ENCODE measurements around the gene OOSP3. TPM values are rescaled to one million over a fixed set of nuclear protein-coding genes. Genes with fewer than 3 reads are reported as not detected.

OOSP3 gene
- total RNA-seq, 2 donors from 2014 or later, result not detected

- peak overlapping the region; percentile 90 for H3K27ac Mint-ChIP-seq
- DNase-seq (peak; percentile 8 to 10), ATAC-seq (replicated peaks in 1 of 2) (peak; percentile 89 to 92)
Observed at GRCh38 chr11:59857439-59858434, 20.8 kb upstream of the OOSP3 start.

DNA sequence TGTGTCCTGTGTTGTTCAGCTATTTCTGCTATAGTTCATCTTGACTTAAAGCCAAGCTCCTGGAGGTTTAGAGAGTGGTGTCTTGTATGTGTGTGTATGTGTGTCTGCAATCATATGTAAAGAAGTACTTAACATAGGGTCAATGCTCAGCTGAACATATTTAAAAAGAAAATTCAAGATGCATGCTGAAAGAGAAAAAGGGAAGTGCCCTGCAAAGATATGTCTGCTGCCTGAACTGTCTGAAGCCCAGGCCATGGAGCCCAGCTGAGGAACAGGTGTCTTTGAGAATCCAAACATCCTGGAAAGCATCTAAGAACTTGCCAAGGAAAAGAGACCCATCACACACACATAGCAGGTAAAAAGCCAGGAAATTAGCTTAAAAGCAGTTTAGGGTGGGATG lies 18.9 kb upstream of the OOSP3 start:
- H3K9me3 Mint-ChIP-seq, result no peaks in the 10 kb centered on the region
- peak overlapping the region; percentile 56 for H3K27ac Mint-ChIP-seq
- H3K27me3 Mint-ChIP-seq (ENCODE audit: low read depth), result peaks cover 11% of the 10 kb centered on the region
- no peaks in the 10 kb centered on the region for H3K36me3 Mint-ChIP-seq (ENCODE audit: insufficient read depth in 2 of 2)
- H3K4me1 Mint-ChIP-seq (ENCODE audit: low read depth), result peaks cover 18% of the 10 kb centered on the region
- ATAC-seq (replicated peaks in 1 of 2), result no peak
- no peak overlapping the region for H3K4me3 Mint-ChIP-seq
- no peak for DNase-seq

More at GRCh38 chr11:59857439-59858434, 20.8 kb upstream of the OOSP3 start:
- Mint-ChIP-seq H3K36me3 (ENCODE audit: insufficient read depth in 2 of 2) (no peaks in the 10 kb centered on the region), H3K4me1 (ENCODE audit: low read depth) (peaks cover 18% of the 10 kb centered on the region), H3K27me3 (ENCODE audit: low read depth) (peaks cover 11% of the 10 kb centered on the region), H3K4me3 (peak overlapping the region; percentile 42 to 77), H3K9me3 (no peaks in the 10 kb centered on the region)

- H3K4me1 Mint-ChIP-seq (ENCODE audit: low read depth), result peaks cover 15% of the 10 kb centered on the region
- no peaks in the 10 kb centered on the region for H3K9me3 Mint-ChIP-seq
- no peak for DNase-seq
- no peak for ATAC-seq (replicated peaks in 1 of 2)
- peaks cover 16% of the 10 kb centered on the region for H3K27me3 Mint-ChIP-seq (ENCODE audit: low read depth)
- no peak overlapping the region for H3K4me3 Mint-ChIP-seq
- H3K27ac Mint-ChIP-seq, result no peak overlapping the region
- H3K36me3 Mint-ChIP-seq (ENCODE audit: insufficient read depth in 2 of 2), result no peaks in the 10 kb centered on the region
Observed at GRCh38 chr11:59862252-59862651, 16.3 kb upstream of the OOSP3 start.

DNA sequence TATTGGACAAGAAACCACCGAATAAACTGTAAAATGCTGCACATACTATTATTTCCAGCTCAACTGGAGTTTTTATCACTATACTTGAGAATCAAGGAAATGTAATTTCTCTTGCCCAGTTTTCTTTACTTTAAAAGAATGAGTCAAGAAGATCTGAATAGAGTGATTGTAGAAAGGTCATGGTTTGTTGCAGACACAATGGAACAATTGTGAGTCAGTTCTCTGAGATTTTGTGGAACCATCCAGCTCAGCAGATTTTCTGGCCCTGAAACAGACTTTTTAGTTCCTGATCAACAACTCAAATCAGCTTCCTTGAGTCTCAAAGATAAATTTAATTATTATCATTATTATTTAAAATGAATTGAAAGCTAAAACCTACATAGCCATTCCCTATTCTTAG lies 13.6 kb upstream of the OOSP3 start:
- H3K4me1 Mint-ChIP-seq (ENCODE audit: low read depth), result no peaks in the 10 kb centered on the region
- H3K9me3 Mint-ChIP-seq, result no peaks in the 10 kb centered on the region
- no peaks in the 10 kb centered on the region for H3K36me3 Mint-ChIP-seq (ENCODE audit: insufficient read depth in 2 of 2)
- no peak overlapping the region for H3K4me3 Mint-ChIP-seq
- peaks cover 14% of the 10 kb centered on the region for H3K27me3 Mint-ChIP-seq (ENCODE audit: low read depth)
- ATAC-seq (replicated peaks in 1 of 2), result peak; percentile 46 to 62
- DNase-seq, result no peak
- H3K27ac Mint-ChIP-seq, result no peak overlapping the region

- Mint-ChIP-seq H3K27me3 (ENCODE audit: low read depth) (peaks cover 17% of the 10 kb centered on the region), H3K4me1 (ENCODE audit: low read depth) (no peaks in the 10 kb centered on the region), H3K9me3 (peaks cover 0 to 2% of the 10 kb centered on the region in 2 donors), H3K36me3 (ENCODE audit: insufficient read depth in 2 of 2) (peaks cover 0 to under 1% of the 10 kb centered on the region in 2 donors), H3K27ac (no peak within 1 kb of the TSS), H3K4me3 (no peak within 1 kb of the TSS)
- DNase-seq (no peak), ATAC-seq (replicated peaks in 1 of 2) (no peak)
Observed at GRCh38 chr11:59866397-59866796, 12.2 kb upstream of the OOSP3 start, which contains the start of gene TCN1. Gene TCN1 (minus strand): TSS chr11:59866487. CDS start chr11:59866470, 17 bp downstream.

GRCh38 chr11:59866836-59867235 lies 11.7 kb upstream of the OOSP3 start:
- H3K4me1 Mint-ChIP-seq (ENCODE audit: low read depth), result no peaks in the 10 kb centered on the region
- H3K27ac Mint-ChIP-seq, result no peak overlapping the region
- DNase-seq, result no peak
- no peak overlapping the region for H3K4me3 Mint-ChIP-seq
- peaks cover 21% of the 10 kb centered on the region for H3K27me3 Mint-ChIP-seq (ENCODE audit: low read depth)
- H3K36me3 Mint-ChIP-seq (ENCODE audit: insufficient read depth in 2 of 2), result peaks cover 0 to 1% of the 10 kb centered on the region in 2 donors
- no peak for ATAC-seq (replicated peaks in 1 of 2)
- peaks cover 2% of the 10 kb centered on the region in 2 donors for H3K9me3 Mint-ChIP-seq

GRCh38 chr11:59867946-59868345 lies 10.6 kb upstream of the OOSP3 start:
- H3K4me1 Mint-ChIP-seq (ENCODE audit: low read depth), result no peaks in the 10 kb centered on the region
- ATAC-seq (replicated peaks in 1 of 2) (no peak), DNase-seq (no peak)
- H3K9me3 Mint-ChIP-seq, result peaks cover 2% of the 10 kb centered on the region in 2 donors
- peaks cover 23% of the 10 kb centered on the region for H3K27me3 Mint-ChIP-seq (ENCODE audit: low read depth)
- peaks cover 0 to 1% of the 10 kb centered on the region in 2 donors for H3K36me3 Mint-ChIP-seq (ENCODE audit: insufficient read depth in 2 of 2)
- no peak overlapping the region for H3K27ac Mint-ChIP-seq
- no peak overlapping the region for H3K4me3 Mint-ChIP-seq

GRCh38 chr11:59872076-59872475 lies 6.5 kb upstream of the OOSP3 start:
- no peak for DNase-seq
- no peak for ATAC-seq (replicated peaks in 1 of 2)
- H3K9me3 Mint-ChIP-seq, result peaks cover 2% of the 10 kb centered on the region in 2 donors
- H3K4me1 Mint-ChIP-seq (ENCODE audit: low read depth), result no peaks in the 10 kb centered on the region
- no peak overlapping the region for H3K27ac Mint-ChIP-seq
- H3K27me3 Mint-ChIP-seq (ENCODE audit: low read depth), result peaks cover 30% of the 10 kb centered on the region
- no peak overlapping the region for H3K4me3 Mint-ChIP-seq
- H3K36me3 Mint-ChIP-seq (ENCODE audit: insufficient read depth in 2 of 2), result peaks cover 0 to 1% of the 10 kb centered on the region in 2 donors

DNA sequence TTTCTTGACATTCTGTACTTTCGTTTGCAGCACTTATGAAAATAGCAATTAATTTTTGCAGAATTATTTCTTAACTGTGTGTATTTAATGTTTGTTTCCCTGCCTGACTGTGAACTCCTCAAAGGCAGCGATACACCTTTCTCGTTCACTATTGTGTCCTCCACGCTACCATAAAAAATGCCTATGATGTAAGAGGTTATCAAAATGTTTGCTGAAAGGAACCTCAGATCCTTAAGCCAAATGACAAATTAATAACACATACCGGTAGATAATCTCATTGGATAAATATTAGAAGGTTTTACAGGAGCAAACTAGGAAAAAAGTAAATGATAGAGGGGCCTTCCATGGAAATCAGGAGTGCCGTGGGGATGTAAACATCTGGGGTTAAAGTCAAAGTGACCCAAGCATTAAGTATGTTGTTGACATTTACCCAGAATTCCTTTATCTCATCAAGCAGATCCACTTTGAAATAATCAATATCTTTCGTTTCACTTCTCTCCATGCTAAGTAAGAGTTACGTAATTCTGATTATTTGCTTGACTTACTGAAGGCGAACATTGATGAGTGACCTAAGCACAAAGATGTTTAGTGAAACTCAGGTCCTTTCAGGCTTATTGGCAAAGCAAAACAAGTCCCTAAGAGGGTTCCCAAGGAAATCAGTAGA lies 2.6 kb upstream of the OOSP3 start:
- peaks cover 0 to 2% of the 10 kb centered on the region in 2 donors for H3K9me3 Mint-ChIP-seq
- DNase-seq, result no peak
- H3K27me3 Mint-ChIP-seq (ENCODE audit: low read depth), result peaks cover 39% of the 10 kb centered on the region
- H3K4me1 Mint-ChIP-seq (ENCODE audit: low read depth), result no peaks in the 10 kb centered on the region
- no peak overlapping the region for H3K27ac Mint-ChIP-seq
- peaks cover 0 to 1% of the 10 kb centered on the region in 2 donors for H3K36me3 Mint-ChIP-seq (ENCODE audit: insufficient read depth in 2 of 2)
- no peak for ATAC-seq (replicated peaks in 1 of 2)
- H3K4me3 Mint-ChIP-seq, result no peak overlapping the region

DNA sequence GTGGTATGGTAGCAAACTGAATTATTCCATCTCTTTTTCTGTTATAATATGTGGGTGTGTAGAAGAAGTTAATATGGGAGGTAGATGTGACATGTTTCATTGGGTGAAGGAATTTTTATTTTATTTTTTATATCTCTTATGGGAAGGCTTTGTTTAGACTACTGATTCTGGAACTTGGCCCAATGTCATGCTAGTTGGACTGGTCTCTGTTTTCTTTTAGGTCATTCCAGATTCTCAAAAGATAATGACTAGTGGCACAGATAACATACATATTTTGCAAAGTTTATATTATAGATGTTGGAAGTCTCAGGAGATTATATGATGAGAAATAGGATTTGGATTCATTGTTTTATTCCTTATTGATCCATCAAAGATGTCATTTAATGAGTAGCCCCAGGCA lies 1.3 kb upstream of the OOSP3 start:
- Mint-ChIP-seq H3K36me3 (ENCODE audit: insufficient read depth in 2 of 2) (no peaks in the 10 kb centered on the region), H3K27ac (no peak overlapping the region), H3K9me3 (no peaks in the 10 kb centered on the region), H3K4me1 (ENCODE audit: low read depth) (no peaks in the 10 kb centered on the region), H3K27me3 (ENCODE audit: low read depth) (peaks cover 34% of the 10 kb centered on the region), H3K4me3 (no peak overlapping the region)
- ATAC-seq (replicated peaks in 1 of 2) (no peak), DNase-seq (no peak)

GRCh38 chr11:59877784-59878183 lies 798 bp upstream of the OOSP3 start:
- no peak for DNase-seq
- ATAC-seq (replicated peaks in 1 of 2), result no peak
- peaks cover 34% of the 10 kb centered on the region for H3K27me3 Mint-ChIP-seq (ENCODE audit: low read depth)
- H3K9me3 Mint-ChIP-seq, result no peaks in the 10 kb centered on the region
- H3K4me3 Mint-ChIP-seq, result no peak overlapping the region
- H3K27ac Mint-ChIP-seq, result no peak overlapping the region
- H3K36me3 Mint-ChIP-seq (ENCODE audit: insufficient read depth in 2 of 2), result no peaks in the 10 kb centered on the region
- no peaks in the 10 kb centered on the region for H3K4me1 Mint-ChIP-seq (ENCODE audit: low read depth)

DNA sequence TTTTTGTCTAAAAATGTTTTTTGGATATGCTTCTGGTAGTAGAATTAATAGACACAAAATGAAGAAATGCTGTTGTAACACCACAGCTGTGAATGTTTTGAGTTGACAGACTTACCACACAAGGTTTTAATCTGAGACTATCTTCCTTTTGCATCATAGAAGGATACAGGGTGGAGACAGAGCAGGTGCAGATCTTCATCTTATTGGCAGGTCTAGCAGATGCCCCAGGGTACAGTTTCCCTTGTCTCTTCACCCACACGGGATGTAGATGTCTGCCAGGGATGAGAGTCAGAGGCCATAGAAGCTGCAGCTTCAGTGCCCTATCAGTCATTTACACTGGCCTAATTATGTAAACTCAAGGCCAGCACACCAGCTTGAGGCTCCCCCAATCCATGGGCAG lies 985 bp downstream of the OOSP3 start:
- DNase-seq (no peak), ATAC-seq (replicated peaks in 1 of 2) (no peak)
- no peak overlapping the region for H3K4me3 Mint-ChIP-seq
- no peaks in the 10 kb centered on the region for H3K9me3 Mint-ChIP-seq
- no peaks in the 10 kb centered on the region for H3K4me1 Mint-ChIP-seq (ENCODE audit: low read depth)
- H3K36me3 Mint-ChIP-seq (ENCODE audit: insufficient read depth in 2 of 2), result no peaks in the 10 kb centered on the region
- peaks cover 34% of the 10 kb centered on the region for H3K27me3 Mint-ChIP-seq (ENCODE audit: low read depth)
- no peak overlapping the region for H3K27ac Mint-ChIP-seq

DNA sequence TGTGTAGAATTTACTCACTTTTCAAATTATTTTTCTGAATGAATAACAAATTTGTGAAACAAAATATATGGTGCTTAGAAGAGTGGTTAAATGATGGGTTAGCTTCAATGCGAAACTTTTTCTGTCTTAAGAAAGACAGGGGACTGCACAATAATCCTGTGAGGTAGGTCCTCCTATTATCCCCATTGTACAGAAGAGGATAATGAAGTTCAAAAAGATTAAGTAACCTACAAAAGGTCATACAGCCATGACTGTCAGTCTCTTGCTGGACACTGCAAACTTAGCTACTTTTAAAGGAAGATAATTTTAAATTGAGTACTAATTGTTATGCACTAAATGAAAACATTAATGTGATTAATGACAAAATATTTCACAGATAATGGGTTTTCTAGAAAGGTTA lies 5.0 kb downstream of the OOSP3 start:
- Mint-ChIP-seq H3K4me3 (no peak overlapping the region), H3K27me3 (ENCODE audit: low read depth) (peaks cover 14% of the 10 kb centered on the region), H3K9me3 (peaks cover 0 to 12% of the 10 kb centered on the region in 2 donors), H3K4me1 (ENCODE audit: low read depth) (no peaks in the 10 kb centered on the region), H3K36me3 (ENCODE audit: insufficient read depth in 2 of 2) (peaks cover 0 to under 1% of the 10 kb centered on the region in 2 donors), H3K27ac (no peak overlapping the region)
- ATAC-seq (replicated peaks in 1 of 2) (no peak), DNase-seq (no peak)
